ENCODE data around the gene COL11A2.

The COL11A2 gene

DNA sequence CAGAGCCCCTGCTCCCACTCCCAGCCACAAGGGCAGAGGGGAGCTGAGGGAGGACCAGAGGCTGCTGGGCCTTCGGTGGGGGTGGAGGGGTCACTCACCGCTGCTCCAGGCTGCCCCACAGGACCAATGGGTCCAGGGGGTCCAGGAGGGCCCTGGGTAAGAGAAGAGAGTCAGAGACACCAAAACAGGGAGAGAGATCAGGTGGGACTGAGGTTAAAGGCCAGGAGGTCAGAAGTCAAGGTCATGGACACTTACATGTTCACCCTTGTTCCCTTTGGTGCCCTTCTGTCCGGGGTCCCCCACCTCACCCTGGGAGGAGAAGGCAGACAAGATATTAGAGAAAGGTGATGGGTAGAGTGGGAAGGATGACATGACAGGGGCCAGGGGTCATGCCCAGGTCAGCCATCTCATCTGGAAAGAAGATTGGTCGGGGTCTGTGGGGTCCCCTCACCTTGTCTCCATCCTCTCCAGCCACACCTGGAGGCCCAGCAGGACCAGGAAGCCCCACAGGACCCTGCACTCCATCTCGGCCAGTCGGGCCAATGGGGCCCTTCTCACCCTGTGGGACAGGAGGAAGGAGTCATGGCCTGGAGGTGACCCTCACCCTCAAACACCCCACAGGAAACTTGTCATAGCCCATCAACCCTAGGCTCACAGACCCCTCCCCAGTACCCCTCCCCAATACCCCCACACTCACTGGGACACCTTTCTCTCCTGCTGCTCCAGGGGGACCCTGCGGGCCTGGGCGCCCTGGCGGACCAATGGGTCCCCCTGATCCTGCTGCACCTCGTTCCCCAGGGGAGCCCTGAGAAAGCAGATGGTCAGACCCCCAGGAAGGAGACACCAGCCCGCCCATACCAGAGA is 21.0 kb downstream of the COL11A2 start:
- DNase-seq, result no peak

DNA sequence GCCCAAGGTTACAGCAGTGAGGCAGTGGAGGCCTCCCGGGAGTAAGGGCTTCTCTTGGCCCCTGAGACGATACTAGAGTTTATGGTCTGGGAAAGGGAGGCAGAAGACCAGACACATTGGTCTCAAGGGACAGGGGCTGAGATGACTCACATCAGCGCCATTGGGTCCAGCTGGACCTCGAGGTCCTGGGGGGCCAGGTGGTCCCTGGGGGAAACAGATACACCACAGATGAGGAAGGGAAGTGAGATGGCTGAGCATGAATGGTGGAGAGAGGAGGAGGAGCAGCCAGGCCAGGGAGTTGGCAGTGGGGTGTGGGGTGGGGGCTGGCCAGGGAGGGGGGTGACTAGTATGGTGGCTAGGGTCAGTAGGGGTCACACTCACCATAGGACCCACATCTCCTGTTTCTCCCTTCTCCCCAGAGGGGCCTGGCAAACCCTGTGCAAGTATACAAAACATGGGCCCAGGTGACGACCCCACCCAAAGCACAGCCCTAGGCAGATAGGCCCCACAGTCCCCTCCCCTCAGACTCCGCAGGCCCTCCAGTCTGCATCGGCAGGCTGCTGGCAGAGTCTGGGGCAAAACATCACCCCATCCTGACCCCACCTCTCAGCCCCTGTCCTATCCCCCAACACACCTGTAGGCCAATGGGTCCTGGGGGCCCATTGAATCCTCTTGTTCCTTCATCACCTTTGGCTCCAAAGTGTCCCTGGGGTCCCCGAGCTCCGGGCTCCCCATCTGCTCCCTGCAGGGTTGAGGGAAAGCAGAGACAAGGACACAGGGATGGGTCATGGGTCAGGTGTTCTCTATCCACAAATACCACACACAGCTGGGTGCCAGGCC is 21.9 kb downstream of the COL11A2 start:
- DNase-seq, result no peak

DNA sequence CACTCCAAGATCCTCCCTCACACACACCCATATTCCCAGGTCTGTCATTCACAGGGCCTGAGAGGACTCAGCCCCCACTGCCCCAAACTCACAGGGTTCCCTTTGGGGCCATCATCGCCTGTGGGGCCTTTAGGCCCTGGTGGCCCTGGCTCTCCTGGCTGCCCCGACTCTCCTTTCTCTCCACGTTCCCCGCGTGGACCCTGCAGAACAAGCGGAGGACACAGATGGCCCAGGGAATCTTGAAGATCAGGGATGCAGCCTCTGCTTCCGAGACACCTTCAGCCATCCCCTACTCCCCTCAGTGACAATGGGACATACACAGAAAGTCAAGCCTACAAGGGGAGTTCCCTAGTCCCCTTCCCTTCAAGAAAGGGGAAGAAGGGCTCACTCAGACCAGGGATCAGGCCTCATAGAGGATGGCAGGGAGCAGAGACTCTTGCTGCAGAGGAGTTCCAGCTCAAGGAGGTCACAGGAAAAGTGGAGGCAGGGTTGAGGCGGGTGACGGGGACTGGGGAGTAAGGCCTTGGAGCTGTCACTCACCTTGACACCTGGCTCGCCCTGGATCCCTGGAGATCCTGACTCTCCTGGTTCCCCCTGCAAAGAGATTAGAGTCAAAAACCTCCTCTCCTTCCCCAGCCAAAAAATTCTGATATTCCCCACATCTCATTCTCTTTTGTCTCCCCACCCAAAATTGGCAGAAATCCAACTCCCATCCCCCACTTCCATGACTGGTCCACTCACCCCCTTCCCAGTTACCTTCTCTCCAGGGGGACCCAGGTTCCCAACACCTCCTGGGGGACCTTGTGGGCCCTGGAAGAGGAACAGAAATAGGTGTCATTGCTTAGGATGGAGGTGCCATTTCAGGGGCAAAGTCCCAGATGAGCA is 22.7 kb downstream of the COL11A2 start:
- no peak for DNase-seq

DNA sequence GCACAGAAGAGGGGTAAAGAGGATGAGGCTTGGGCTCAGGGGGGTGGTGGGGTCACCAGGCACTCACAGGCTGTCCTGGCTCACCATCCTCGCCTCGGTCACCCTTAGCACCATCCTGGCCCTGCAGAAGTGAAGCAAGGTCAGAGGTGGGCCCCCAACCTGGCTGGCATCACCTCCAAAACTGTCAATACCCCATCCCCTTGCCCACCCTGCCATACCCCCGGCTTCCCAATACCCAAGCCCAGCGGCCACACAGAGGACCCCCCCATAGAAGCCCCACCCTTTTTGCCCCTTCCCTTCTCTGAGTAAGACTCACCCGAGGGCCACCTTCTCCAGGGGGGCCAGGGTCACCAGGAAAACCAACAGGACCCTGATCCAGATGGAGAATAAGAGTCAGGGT is 23.6 kb downstream of the COL11A2 start:
- no peak for DNase-seq

DNA sequence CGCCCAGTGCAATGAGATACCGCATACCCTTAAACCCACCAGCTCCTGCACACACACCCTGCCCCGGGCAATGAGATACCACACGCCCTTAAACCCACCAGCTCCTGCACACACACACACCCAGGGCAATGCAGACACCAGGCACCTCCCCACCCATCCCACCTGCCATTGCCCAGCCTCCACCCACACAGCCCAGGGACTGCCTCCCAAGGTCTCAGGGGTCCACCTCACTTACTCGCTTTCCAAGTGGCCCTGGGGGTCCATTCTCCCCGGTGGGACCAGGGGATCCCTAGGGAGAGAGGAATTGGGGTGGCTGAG is 24.0 kb downstream of the COL11A2 start:
- no peak for DNase-seq

DNA sequence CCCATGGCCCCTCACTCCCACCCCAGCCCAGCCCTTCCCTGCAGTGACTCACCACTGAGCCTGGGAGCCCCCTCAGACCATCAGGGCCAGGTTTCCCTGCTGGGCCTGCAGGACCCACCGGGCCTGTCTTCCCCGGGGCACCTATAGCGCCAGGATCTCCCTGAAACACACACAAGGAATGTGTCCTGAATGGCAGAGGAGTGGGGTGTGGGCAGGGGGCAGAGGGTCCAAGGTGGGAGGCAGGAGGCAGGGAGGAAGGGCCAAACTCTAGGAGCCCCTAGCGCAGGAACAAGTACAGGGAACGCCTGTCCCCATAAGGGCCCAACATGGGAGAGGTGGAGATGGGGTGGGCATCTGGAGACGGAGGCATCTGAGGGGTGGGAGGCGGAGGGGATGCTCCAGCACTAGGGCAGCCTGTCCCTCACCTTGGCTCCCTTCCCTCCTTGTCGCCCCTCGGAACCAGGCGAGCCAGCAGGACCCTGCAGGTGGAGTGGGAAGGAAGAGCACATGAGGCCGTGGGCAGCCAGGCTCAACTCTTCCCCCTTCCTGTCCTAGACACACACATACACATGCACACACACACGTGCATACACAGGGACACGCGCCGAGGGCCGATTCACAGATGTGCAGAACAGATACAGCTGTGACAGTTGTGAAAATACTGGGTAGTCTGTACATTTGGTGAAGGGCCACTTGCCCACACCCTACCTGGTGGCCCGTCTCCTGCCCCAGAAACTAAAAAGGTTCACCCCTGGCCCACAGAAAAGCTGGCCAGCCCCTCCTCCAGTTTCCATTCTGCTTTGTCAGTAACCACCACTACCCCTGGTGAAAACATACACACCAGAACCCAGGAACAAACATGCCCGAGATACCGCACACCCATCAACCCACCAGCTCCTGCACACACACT is 24.6 kb downstream of the COL11A2 start:
- DNase-seq, result no peak

DNA sequence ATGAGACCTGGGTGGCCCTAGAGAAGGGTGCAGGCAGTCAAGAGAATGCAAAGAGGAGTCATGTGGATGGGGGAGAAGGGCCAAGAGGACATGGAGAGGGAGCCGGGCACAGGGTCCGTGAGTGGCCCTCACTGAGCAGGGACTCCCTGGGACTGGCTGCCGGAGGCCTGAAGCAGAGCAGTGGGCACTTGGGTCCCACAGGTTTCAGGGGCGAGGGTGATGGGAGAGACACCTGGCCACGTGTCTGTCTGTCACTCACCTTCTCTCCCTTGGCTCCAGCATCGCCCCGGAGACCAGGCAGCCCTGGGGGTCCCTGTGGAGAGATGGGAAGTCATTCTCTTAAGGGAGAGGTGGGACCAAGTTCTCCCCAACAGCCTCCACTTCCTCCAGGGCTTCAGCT is 25.5 kb downstream of the COL11A2 start:
- DNase-seq, result no peak

DNA sequence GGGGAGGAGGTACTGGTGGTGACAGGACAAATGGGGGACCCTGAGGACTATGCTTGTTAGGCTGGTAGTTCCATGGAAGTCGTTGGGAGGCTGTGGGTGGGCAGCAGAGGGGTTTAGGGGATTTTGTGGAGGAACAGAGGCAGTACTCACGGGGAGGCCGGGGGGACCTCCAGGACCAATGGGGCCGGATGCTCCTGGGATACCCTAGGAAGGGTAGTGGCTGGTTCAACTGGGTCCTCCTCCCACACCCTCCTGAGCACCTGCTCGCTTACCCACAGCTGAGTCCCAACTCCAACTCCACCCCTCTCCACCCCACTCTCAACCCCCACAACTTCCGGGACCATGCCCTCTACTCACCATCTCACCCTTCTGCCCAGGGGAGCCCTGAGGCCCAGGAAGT is 25.9 kb downstream of the COL11A2 start:
- DNase-seq, result no peak

DNA sequence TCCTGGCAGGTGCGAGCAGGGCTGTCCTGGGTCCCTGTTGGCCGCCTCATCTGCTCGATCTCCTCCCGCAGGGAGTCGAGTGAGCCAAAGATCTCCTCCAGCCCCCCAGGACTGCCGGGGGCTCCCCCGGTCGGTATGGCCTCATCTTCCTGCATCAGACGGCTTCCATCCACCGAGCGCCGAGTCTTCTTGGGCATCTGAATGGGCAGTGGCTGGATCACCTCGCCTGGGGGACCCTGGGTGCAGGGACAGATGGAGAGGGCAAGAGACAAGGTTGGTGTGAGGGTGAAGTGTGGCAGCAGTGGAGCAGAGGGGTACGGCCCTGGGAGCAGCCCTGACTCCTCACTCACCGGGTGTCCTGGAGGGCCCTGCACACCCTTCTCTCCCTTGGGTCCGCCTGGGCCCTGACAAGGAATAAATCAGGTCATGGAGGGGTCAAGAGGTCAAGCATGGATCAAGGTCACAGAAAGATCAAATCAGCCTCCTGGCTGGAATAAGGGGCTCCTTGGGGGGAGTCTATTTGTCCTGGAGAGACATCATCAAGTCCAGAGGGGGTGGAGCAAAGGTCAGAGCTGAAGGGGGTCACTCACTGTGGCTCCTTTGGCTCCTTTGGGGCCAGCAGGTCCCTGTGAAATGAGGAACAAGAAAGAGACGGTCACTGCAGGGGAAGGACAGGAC is 26.5 kb downstream of the COL11A2 start:
- DNase-seq, result no peak

DNA sequence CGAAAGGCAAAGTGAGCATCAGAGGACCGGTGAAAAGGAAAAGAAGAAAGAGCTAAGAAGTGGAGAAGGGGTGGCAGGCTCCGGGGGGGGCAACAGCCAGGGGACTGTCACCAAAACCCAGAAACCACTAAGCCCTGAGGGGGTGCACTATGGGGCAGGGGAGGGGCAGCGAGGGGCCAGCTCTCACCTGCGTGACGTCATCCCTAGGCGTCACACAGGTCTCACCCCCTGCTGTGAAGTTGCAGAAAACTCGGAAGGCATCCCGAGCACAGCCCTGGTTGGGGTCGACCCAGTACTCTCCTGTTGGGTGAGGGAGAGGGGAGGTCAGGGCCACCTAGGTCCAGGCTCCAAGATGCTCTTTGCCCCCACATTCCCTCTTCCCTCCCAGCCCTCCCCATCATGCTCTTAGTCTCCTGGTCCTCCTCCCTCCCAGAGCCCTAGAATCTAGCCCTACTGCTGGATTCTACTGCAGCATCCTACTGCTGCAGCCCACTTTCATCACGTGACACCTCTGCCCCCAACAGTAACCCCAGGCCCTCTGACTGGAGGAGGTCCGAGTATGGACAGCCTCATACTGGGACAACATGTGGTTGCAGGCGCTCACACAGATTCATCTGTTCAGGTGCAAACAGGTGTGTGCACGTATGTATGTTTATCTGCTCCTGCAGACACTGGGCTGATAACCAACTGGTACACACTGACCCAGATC is 27.4 kb downstream of the COL11A2 start:
- peak; percentile 15 for DNase-seq

DNA sequence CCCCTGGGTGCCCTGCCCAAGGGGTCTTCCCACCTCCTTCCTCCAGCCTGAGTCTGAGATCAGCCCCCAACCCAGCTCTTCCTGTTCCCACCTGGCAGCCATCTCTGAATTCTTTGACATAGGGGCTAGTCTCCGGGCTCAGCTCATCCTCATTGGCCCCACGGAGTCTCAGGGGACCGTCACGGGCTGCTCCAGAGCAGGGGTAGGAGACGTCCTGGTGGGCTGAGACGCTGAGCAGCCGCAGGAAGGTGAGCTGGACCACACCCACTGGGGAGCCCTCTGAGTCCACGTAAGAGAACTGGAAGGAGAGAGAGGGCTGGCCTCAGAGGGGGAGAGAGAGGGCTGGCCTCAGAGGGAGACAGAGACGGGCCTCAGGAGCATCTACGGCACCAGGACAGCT is 28.1 kb downstream of the COL11A2 start:
- DNase-seq, result no peak

DNA sequence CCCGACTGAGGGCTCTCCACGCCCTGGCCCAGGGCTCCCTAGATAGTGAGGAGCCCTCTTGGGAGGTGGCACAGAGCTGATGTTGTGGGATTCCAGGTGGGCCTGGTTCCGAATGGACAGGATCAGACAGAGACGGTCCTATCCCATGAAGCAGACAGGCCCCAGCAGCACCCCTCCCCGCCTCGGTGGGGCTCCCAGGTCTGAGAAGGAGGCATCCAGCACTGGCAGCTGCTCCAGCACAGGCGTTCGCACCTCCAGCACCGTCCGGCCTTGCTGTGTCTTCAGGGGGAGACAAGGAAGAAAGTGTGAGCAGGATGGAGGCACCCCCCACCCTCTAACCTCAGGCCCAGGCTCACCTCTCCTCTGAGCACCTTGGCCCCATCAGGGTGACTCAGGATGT is 28.7 kb downstream of the COL11A2 start:
- DNase-seq, result no peak

DNA sequence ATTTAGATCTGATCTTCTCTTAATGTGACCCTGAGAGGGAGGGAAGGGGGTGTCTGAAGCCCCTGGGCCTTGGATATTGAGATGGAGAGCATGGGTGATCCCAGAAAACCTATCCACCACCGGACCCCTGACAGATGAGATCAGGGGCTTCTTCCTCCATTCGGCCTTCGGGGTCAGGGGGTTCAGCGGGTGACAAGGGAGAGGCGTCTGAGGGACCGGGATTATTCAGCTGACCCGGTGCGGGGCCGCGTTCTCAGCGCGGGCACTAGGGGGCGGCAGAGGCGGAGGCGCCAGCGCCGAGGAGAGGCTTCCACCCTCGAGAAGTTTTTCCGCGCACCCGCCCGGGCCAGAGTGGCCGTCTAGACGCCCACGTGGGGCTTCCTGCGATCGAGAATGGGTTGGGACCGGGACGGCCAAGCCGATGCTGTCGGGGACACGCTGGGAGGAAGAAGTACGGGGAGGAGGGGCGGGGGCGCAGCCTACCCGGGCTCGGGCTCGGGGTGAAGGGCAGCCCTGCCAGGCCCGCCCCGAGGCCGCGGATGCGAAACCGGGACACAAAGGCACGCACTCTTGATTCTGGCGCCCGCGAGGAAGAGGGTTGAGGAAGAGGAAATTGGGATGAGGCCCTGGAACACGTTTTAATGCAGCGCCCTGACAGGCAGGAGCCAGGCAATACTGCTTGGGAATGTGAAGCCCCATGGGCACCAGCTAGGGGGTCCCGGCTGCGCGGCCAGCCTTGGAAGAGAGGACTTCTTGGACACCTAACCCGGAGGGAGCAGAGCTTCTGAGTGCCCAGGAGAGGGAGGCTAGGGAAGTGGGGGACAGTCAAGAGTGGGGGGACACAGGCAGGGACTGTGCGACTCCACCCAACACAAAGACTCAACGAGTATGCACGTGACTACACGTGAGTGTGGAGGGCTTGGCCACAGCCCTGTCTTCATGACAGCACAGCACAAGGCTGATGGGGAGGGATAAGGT is 30.6 kb downstream of the COL11A2 start:
- peak; percentile 67 for DNase-seq

DNA sequence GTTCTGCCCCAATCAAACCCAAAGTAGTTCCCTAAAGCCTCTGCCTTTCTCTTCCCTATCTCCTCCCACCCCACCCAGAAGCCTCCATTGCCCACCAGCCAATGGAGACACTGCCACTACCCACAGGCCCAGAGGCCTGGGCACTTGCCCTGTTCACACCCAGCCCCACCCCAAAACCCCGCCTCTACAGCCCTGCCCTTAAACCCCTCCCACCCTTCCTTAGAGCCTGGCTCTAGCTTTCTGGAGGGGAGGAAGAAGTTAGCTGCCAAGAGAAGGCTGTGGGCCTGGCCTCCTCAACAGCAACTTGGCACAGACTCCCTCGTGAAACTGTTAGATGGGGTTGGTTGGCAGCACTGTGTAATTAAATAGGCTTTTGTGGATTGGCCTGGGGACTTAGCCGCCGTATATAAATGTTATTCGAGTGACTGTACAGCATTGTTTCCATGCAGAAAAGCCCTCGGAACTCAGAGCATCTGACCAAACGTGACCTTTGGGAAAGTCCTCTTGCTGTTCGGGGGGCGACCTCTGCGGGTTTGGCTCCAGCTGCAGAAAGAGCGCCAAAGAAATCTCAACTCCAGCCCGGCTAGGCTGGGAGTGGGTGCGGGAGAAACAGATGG is 31.4 kb downstream of the COL11A2 start:
- no peak for DNase-seq

DNA sequence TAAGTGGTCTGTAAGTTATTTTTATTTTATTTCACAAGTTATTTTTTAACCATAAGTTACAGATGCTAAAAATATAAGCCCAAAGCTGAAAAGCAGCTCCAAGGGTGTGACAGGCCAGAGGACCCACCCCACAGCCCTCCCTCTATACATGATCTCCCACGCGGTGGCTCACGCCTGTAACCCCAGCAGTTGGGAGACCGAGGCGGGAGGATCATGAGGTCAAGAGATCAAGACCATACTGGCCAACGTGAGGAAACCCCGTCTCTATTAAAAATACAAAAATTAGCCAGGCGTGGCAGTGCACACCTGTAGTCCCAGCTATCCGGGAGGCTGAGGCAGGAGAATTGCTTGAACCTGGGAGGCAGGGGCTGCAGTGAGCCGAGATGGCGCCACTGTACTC is 32.2 kb downstream of the COL11A2 start:
- DNase-seq, result no peak

DNA sequence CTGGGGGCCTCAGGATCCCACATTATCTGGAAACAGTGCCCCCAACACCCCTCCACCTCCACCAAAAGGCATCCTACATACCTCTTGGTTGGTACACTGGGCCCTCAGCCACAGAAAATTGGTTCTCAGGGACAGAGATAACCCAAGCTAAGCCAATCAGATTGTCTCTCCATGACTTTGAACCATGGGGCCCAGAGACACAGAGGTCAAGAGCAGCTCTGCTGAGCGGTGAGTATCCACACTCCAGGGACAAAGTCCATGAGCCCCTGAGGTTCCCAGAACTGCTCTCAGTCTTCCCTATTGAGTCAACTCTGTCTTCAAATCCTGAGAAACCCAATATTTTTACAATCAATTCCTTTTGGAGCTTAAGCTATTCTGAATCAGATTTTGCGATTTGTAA is 35.3 kb downstream of the COL11A2 start:
- DNase-seq, result no peak

DNA sequence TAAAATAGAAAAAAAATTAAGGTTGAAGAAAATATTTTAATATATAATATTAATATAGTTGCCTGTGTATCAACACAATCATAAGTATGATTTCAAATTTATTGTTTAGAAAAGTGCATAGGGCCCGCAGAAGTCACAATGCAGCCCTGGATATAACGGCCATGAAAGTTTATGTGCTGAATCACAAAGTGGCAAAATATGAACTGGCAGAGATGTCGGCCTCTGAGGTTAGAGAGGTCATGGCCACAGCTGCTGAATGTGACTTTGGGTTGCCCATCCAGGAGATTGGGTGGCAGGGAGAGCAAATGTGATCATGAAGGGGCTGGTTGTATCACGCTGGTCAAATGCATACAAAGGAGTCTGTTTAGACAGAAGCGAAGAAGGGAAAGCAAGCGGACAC is 35.7 kb downstream of the COL11A2 start:
- DNase-seq, result no peak

DNA sequence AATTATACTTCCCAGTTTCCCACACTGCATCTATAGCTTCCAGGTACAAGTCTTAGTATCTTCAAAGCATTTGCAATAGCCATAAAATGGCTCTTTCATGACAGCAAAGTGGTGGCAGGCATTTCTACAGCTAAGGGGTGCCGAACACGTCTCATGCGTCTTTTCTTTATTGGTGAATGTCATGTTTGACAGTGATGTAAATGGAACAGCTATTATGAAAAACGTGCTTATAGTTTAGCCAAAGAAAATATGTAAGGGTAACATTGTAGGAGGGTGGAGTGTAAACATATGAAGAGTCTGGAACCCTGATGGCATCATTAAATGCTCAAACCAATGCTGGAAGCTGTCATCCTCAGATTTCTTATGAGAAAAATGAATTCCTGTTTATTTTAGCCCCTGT is 37.9 kb downstream of the COL11A2 start:
- no peak for DNase-seq

DNA sequence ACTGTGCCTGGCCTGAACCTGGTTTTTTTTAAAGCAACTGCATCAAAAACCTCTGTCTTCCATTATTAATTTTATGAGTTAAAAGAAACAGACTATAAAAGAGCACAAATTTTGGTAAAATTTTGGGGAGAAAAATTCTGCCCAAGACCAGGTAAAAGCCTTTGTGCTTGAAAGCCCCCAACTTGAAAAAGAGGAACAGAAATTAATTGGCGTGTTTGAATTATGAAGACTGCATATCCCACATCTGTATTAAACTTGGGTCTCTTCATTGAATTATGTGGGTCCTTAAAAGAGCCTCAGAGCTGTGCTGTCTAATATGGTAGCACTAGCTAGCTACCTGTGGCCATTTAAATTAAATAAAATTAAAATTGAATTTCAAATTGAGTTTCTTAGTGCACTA is 41.2 kb downstream of the COL11A2 start:
- DNase-seq, result no peak

Measured in NCI-H69 (cell line).